Right kidney (tissue), 1 donor: ENCODE results near the gene CASP8.

Experiments
- DNase-seq: peaks from one replicate; pipeline ENCODE4 v3.0.0-alpha.2; 2016

The CASP8 gene

DNA sequence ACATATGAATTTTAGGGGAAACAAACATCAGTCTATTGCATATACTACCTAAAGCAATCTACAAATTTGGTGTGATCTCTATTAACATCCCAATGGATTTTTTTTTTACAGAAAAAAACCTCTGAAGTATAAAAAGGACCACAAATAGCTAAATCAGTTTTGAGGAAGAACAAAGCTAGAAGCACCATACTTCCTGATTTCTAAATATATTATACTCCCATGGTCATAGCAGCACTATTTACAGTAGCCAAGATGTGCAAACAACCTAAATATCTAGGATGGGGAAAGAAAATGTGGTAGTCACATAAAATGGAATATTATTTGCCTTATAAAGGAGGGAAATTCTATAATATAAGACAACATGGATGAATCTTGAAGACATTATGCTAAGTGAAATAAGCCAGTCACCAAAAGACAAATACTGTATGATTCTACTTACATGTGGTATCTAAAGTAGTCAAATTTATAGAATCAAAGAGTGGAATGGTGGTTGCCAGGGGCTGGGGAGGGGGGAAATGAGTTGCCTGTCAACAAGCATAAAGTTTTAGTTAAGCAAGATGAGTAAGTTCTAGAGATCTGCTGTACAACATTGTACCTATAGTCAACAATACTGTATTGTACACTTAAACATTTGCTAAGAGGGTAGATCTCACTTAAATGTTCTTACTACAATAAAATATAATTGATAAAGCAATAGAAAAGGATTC, 17.6 kb upstream of the CASP8 start:
- no peak for DNase-seq

DNA sequence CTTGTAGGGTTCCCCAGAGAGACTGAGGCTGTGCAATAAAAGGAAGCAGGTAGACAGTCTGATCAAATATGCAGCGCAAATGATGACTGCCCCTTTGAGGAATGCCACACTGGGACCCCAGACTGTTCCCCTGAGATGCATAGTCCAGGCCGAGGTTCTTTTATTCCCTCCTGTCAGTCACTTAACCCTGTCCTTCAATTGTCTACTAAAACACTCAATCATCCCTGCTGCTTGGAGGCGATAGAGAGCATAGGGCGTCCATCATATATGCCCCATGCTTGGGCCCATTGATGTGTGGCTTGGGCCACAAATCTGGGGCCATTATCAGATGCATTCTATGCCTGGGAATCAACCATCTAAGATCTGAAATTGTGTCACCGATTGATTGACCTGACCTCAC, 15.5 kb upstream of the CASP8 start:
- no peak for DNase-seq

DNA sequence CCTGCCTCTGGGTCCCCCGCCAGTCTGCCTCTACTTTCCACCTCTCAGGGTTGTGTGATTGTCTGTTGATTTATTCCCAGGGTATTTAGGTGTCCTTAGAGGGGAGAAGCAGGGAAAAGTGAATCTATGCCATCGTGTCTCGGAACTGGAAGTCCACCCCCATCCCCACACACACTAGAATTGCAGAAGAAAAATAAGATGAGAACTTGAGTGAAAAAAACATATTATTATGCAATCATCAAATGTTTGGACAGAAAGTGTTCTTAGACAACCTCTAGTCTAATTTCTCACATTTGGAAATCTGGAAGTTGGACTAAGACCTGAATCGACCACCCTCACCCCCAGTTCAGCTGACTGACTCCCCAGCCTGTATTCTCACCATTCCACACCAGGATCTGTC, 14.1 kb upstream of the CASP8 start:
- DNase-seq: no peak

DNA sequence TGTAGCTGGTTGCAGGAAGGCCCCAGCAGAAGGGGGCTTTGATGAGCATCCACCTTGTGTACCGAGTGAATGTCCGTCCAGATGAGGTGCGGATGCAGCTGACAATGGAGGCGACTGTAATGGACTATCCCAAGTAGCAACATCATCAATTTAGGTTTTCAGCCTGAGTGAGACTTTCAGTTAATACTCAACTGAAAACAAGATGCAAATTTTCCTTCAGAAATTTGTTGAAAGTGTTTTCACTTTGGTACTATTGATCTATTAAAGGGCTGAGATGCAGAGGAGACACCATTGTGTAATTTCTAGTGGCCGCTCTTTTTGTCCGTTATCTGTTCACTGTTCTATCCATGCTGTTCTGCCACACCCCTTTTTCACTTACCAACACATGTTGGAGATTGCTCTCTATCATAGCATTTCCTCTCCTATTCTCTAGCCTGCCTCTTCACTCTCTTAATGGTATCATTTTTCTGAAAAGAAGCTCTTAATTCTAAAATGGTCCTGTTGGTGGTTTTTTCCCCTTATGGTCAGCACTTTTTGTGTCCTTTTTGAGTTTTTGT, 12.0 kb upstream of the CASP8 start:
- DNase-seq: no peak

DNA sequence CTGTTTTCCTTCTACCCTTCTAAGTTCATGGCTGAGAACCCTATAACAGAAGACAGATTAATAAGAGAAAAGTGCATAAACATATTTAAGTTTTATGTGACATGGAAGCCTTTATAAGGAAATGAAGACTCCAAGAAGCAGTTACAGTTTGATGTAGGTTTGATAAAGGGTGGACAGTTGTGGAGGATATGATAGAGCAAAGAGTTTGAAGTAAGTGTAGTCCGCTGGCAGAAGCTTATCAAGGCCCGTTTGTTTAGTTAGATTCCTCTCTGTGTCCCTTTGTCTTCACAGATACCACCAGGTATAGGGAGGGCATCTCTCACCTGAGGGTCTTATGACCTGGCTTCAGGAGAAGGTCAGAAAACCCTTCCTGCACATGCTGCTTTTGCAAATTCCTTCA, 10.4 kb upstream of the CASP8 start:
- DNase-seq: no peak

DNA sequence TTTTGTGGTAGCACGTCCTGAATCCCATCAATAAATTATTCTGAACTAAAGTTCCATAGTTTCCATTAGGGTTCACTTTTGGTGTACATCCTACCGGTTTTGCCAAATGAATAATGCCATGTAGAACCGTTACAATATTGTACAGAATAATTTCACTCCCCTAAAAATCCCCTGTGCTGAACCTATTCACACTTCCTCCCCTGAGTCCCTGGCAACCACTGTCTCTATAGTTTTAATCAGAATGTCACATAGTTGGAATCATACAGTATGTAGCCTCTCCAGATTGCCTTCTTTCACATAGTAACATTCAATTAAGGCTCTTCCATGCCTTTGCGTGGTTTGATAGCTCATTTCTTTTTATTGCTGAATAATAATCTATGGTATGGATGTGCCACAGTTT, 9.6 kb upstream of the CASP8 start:
- no peak for DNase-seq

DNA sequence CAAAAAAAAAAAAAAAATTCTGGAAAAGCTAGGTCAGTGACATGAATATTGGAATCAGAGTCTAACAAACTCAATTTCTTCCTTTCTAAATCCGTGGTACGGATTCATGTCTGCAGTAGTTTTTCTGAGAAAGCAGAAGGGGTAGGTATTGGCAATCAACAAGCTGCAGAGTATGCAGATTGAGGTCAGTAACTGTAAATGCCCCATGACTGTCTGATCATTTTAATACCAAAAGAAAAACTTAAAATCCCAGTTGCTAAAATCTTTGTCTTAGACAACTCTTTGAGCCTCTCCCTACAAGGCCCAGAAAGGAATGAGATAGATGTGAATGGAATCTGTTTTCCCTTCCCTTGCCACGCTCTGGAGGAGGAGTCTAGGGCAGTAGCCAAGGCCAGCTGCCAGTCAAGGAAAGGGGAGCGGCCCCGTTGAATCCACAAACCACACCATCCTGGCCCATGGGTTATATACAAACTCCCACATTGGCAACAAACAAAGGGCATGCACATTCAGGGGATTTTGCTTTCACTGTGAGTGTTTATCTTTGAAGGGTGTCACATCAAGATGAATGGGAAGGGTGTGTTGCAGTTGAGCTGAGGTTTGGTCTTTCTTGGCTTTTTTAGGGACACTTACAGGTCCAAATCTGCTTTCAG, 6.1 kb upstream of the CASP8 start:
- DNase-seq: no peak

DNA sequence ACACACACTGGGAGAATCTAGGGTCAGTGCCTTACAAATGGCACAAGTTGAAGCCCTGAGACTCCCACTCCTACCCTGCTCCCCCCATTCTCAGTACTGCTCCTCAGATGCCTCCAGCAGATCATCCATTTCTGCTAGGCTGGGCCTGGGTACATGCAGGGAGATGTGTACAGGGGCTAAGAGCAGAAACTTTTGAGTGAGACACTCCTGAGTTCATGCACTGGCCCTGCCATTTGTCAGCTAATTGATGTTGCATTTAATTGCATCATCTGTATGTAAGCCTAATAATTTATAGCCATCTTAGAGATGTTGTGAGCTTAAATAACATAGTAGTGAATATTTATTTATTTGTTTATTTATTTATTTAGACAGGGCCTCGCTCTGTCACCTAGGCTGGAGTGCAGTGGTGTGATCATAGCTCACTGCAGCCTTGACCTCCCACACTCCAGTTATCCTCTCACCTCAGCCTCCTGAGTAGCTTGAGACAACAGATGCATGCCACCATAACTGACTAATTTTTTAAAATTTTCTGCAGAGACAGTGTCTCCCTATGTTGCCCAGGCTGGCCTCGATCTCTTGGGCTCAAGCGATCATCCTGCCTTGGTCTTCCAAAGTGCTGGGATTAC, 4.8 kb upstream of the CASP8 start:
- DNase-seq: no peak

DNA sequence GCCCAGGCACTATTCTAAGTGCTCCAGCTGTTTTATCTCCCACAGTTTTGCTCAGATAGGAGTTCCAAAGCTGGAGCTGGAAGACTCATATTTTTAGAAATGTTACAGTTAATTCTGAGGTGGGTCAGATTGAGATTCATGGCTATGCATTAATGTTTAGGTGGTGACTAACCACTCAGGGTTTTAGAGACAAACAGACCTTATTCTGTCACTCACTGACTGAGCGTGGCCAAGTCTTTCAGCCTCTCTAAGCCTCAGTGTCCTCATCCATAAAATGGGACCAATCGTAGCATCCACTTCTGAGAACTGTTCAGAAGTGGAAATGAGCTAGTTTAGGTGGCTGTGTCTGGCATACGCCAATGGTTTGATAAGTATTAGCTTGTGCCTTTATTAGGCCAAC, 4.3 kb upstream of the CASP8 start:
- no peak for DNase-seq

DNA sequence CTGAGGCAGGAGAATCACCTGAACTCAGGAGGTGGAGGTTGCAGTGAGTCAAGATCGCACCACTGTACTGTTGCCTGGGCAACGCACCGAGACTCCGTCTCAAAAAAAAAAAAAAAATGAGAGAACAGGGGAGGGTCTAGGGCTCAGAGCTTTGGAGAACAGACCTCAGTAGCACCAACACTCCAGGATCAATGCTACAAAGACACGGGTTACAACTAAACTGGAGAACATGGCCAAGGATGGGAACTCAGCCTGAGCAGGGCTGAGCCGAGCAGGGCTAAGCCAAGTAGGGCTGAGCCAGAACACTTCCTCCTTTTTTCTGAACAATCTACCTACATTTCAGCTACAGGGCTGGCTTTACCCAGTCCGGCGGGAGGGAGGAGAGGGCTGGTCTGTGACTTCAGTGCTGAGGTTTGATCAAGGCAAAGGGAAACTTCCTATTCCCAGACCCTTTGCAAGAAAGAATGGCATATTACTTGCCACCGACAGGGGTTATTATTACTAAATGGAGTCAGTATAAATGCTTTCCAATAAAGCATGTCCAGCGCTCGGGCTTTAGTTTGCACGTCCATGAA, 2.9 kb upstream of the CASP8 start:
- no peak for DNase-seq

DNA sequence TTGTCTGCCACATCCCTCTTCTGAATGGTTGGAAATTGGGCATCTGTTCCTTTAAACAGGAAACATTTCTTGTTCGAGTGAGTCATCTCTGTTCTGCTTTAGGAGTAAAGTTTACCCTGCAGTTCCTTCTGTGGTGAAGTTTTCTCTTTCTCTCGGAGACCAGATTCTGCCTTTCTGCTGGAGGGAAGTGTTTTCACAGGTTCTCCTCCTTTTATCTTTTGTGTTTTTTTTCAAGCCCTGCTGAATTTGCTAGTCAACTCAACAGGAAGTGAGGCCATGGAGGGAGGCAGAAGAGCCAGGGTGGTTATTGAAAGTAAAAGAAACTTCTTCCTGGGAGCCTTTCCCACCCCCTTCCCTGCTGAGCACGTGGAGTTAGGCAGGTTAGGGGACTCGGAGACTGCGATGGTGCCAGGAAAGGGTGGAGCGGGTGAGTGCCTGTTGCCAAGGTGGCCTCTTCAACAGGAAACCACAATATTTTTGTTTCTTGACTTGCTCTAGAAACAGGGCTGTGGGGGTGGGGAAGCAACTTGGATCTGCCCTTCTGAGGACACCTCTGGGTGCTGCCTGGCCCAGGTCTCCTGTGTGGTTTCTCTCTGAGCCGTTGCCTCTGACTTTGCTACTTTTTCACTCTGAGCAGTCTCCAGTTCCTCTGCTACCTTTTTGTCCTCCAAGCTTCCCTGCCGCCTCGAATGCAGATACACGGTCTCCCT, 2.2 kb upstream of the CASP8 start:
- peak; percentile 72 for DNase-seq

DNA sequence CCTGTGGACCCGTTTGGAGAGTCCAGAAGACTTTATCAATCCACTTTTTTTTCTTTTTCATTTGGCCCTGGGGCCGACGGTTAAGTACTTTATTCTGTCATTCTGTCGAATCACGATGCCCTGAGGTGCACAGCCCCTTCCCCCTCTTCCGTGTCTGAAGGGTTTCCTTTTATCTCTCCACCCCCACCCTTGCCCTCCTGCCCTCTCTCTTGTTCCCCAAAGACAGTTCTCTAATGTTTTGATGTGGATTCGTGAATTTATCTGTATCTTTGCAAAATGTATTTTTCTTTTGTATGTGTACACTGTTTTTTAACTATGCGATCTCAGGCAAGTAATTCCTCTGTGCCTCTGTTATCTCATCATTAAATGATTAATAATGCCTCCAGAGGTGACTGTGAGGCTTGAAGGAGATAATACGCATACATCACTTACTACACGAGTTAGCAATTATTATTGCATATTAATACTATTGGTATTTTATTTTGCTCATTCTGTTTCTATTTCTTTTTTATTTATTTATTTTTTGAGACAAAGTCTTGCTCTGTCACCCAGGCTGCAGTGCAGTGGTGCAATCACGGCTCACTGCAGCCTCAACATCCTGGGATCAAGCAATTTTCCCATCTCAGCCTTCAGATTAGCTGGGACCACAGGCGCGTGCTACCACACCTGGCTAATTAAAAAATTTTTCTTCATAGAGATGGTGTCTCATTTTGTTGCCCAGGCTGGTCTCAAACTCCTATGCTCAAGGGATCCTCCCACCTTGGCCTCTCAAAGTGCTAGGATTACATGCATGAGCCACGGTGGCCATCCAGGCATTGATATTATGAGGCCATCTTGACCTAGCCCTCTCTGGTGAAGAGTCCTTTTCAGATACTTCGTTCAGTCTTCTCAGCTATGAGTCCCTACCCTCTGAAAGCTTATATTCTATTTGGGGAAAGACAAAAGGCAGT, 1.4 kb upstream of the CASP8 start:
- DNase-seq: no peak

DNA sequence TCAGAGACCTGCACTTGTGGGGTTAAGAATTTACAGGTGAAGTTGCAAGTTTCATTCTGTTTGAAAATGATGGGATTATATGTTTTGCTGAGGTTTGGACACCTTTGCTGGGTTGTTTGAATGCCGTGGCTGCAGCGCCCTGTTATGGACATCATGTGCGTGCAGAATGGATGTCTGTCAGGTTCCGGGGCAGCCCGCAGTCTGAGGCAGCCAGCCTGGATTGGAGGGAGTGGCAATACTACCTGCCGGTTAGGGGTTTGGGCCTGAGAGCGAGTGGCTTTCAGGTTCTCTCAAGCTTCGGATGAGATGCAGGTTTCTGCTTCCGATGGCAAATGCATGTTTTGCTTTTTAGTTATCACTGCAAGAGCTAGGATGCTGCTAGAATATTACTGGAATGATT, 1.1 kb downstream of the CASP8 start:
- no peak for DNase-seq

DNA sequence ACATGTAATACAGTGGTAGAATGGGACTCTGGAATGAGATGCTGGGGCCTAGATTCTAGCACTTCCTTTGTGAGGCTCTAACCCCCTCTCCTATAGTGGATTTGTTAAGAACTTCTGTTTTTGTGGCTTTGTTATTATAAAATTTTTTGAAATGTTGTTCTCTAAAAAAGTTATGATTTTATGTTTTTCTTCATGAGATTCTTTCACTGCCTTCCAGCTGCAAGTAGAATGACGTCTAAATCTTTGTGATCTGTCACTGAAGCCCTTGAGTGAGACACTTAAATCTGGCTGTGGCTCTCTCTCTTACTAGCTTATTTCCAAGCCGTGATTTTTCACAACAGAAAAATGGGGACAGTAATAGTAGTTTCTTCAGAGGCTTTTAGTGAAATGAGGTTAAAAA, 1.6 kb downstream of the CASP8 start:
- no peak for DNase-seq

DNA sequence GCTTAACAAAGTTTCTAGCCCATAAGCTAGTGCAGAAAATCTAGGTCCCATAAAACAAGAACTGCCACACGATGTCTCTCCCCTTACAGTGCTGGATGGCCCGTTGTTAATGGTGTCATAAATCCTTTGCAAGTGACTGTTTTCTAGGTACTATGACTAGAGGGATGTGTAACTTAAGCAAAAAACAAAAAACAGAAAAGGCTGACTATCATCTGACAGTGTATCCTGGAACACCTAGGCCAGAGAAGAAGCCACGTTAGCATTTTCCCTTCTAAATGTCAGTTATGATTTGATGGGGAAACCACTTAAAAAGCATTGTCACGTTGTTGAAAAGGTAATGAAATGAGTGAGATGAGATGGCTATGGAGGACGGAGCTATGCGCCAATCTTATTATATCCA, 2.4 kb downstream of the CASP8 start:
- DNase-seq: no peak

DNA sequence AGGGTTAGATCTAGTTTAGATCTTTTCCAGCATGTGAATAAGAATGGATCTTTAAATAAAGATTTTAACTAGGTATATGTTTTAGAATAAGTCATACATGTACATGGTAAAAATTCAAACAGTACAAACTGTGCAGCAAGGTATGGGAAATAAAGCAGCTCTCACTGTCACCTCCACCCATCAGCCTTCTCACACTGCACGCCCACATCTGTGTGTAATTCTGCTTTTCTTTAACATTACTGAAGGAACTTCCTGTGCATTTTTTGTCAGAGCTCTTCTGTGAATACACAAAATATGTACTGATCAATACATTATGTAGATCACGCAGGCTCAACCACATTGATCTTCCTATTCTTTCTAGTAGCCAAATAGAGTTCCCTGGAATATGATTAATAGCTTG, 3.4 kb downstream of the CASP8 start:
- DNase-seq: no peak

DNA sequence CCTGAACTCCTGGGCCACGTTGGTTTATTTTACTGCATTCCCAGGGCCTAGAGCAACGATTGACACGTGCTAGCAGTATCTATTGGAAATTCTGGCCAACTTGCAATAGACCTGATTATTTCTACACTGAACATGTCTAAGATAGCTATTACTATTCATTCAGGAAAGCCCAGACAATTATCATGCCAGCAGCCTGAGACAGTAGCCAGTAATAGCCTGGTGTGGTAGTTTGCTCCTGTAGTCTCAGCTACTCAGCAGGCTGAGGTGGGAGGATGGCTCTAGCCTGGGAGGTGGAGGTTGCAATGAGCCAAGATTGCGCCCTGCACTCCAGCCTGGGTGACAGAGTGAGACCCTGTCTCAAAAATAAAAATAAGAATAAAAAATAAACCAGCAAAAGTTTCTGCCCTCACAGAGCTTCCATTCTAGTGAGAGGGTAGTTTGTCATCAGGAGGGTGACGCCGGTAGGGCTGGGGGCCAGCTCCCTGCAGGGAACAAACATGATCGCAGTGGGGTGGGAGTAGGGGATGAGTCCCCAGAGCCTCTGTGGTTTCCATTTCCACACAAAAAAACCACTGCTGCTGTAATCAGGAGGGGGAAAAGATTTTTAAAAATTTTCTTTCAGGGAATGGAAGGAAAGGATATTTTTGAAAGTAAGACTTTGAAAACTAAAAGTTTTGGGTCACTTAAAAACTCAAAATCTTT, 4.3 kb downstream of the CASP8 start:
- no peak for DNase-seq

DNA sequence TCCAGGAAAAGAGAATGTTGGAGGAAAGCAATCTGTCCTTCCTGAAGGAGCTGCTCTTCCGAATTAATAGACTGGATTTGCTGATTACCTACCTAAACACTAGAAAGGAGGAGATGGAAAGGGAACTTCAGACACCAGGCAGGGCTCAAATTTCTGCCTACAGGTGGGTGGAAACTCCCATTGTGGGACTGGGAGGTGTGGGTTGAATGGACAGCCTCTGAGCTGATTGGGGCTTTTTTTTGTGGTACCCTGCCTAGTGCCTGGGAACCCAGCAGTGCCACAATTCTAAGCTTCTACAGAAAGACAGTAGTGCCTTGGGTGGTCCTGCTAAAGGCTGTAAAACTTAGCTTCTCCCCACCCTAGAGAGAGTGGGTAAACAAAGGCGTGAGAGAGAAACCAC, 6.3 kb downstream of the CASP8 start:
- DNase-seq: no peak

DNA sequence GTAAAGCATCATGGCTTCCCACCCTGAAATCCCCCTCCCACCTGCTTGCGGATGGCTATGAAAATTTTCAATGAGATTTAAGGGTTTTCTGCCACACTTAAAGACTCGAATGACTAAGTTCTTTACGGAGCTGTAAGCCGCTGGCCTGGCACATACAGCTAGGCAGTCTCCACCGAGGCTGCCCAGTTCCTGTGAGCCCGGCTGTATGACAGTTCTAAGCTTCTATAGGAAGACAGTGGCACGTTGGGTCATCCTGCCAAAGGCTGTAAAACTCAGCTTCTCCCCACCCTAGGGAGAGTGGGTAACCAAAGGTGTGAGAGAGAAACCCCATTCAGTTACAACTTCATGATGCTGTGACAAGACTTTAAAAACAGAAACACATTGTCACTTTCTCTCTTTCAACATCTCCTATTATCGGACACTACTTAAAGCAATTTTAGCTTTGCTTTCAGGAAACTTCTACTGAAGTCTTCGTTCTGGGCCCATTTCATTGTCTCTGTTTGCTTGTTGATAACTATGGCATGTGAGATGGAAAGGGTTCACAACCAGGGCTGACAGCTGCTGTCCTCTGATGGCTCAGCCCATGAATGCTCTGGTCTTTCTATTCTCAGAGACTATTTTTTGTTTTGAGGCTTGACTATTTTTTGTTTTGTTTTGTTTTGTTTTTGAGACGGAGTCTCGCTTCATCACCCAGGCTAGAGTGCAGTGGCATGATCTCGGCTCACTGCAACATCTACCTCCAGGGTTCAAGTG, 7.1 kb downstream of the CASP8 start:
- no peak for DNase-seq

DNA sequence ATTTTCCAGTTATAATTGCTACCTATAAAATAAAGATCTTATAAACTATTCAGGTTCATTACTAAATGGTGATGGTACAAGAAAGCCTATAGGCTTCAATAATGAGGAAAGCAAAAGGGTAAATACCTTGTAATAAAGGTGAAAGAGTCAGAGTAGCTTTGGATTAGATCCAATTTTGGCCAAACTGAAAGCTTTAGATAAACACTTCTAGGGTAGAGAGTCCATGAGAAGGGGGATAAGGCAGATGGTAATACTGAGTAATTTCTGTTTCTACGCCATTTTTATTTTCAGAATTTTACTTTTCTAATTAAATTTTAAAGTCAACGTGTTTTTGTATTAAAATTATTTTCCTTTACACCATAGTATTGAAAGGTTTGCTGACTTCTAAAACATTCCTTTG, 9.4 kb downstream of the CASP8 start:
- DNase-seq: no peak
